PC-3 (cell line): ENCODE measurements around the gene CDCA4. TPM values are rescaled to one million over a fixed set of nuclear protein-coding genes. Genes with fewer than 3 reads are reported as not detected.

Source experiments
- ATAC-seq: fragments of 200-7000 bp; cut with Tn5 transposase; 2 replicates; pipeline ENCODE4 v1.9.1; 2020; ENCODE audit warnings: mild to moderate bottlenecking, moderate library complexity
- BruUV-seq: library from RNA; stranded (reverse); fragments of 400-500 nt; replicated peaks from 2 replicates; lab custom pipeline; 2021; lab: Mats Ljungman, UMichigan
- CTCF ChIA-PET: fragments of 300-600 bp; sonication (Branson Sonifier 250); formaldehyde crosslinking; loops from one replicate; lab custom pipeline; 2022; ENCODE audit warnings: antibody characterized with exemption; lab: Charles Lee
- POLR2A ChIA-PET: fragments of 300-600 bp; sonication (Branson Sonifier 250); formaldehyde crosslinking; loops from one replicate; lab custom pipeline; 2022; ENCODE audit warnings: antibody characterized with exemption; ENCODE audit not compliant: unreplicated experiment; lab: Charles Lee
- DNase-seq: peaks from one replicate; pipeline ENCODE4 v3.0.0-alpha.2; 2015
- H2AFZ ChIP-seq: fragments of 300-600 bp; sonication (generic); 2 replicates; pipeline ENCODE4 v1.6.0; 2016; ENCODE audit warnings: antibody characterized with exemption, low read length
- H3F3A ChIP-seq: fragments of 300-600 bp; sonication (generic); one replicate; pipeline ENCODE4 v1.6.0; 2017; ENCODE audit warnings: antibody characterized with exemption, low read length, control low read depth, mild to moderate bottlenecking; ENCODE audit not compliant: unreplicated experiment
- H3K27ac ChIP-seq: fragments of 300-600 bp; sonication (generic); 2 replicates; pipeline ENCODE4 v1.5.1; 2016; ENCODE audit warnings: mild to moderate bottlenecking, low read length
- H3K27me3 ChIP-seq: fragments of 300-600 bp; sonication (generic); 2 replicates; pipeline ENCODE4 v1.6.1; 2016; ENCODE audit warnings: low read length, mixed read lengths
- H3K36me3 ChIP-seq: fragments of 300-600 bp; sonication (generic); 2 replicates; pipeline ENCODE4 v1.6.1; 2016; ENCODE audit warnings: low read depth, mixed run types, low read length, mixed read lengths
- H3K4me1 ChIP-seq: fragments of 300-600 bp; sonication (generic); 2 replicates; pipeline ENCODE4 v1.5.1; 2016; ENCODE audit warnings: low read length; ENCODE audit not compliant: insufficient read depth
- H3K4me2 ChIP-seq: fragments of 300-600 bp; sonication (generic); 2 replicates; pipeline ENCODE4 v1.6.0; 2016; ENCODE audit warnings: low read length
- H3K4me3 ChIP-seq: fragments of 300-600 bp; sonication (generic); 2 replicates; pipeline ENCODE4 v1.5.1; 2016; ENCODE audit warnings: mild to moderate bottlenecking, low read length, mixed read lengths
- H3K79me2 ChIP-seq: fragments of 300-600 bp; sonication (generic); 2 replicates; pipeline ENCODE4 v1.6.1; 2017; ENCODE audit warnings: low read length, mixed read lengths
- H3K9ac ChIP-seq: fragments of 300-600 bp; sonication (generic); 2 replicates; pipeline ENCODE4 v1.6.0; 2016; ENCODE audit warnings: mild to moderate bottlenecking, low read length
- H3K9me2 ChIP-seq: fragments of 300-600 bp; sonication (generic); replicated peaks from 2 replicates; pipeline ENCODE4 v1.6.1; 2016; ENCODE audit warnings: mixed run types, low read length, mixed read lengths
- H3K9me3 ChIP-seq: fragments of 300-600 bp; sonication (generic); 2 replicates; pipeline ENCODE4 v1.6.1; 2016; ENCODE audit warnings: low read length, mixed read lengths
- H4K20me1 ChIP-seq: fragments of 300-600 bp; sonication (generic); 2 replicates; pipeline ENCODE4 v1.6.1; 2016; ENCODE audit warnings: low read length, mixed read lengths
- CTCF ChIP-seq: fragments of 300-600 bp; sonication (generic); conservative IDR thresholded peaks from 2 replicates; pipeline ENCODE4 v1.5.1; 2017; ENCODE audit warnings: antibody characterized with exemption, low read depth, mild to moderate bottlenecking, low read length
- EZH2 ChIP-seq: fragments of 300-600 bp; sonication (generic); IDR thresholded peaks from one replicate; pipeline ENCODE4 v1.6.1; 2017; ENCODE audit warnings: antibody characterized with exemption, mild to moderate bottlenecking, low read length; ENCODE audit not compliant: unreplicated experiment
- EZH2phosphoT487 ChIP-seq: fragments of 300-600 bp; sonication (generic); IDR thresholded peaks from 2 replicates; pipeline ENCODE4 v1.6.1; 2018; ENCODE audit warnings: mild to moderate bottlenecking, antibody characterized with exemption, low read length, borderline replicate concordance
- intact Hi-C: fragments of 100-400 bp; cut with micrococcal nuclease; formaldehyde crosslinking; loops from 2 replicates; pipeline ENCODE4 v1.9.0; 2023
- total RNA-seq: library from RNA; depleted of rRNA; stranded (reverse); fragments of >200 nt; gene quantifications from 2 replicates; pipeline ENCODE4 v1.2.3, GENCODE V29; 2014

Gene CDCA4
- total RNA-seq, 1 experiment from 2014 or later = 113 TPM

- Histone ChIP-seq H3K79me2 (peaks cover 17% of the 10 kb centered on the region), H3K9ac (peak overlapping the region; percentile 85), H3K4me2 (peak overlapping the region; percentile 71), H3K4me3 (peak overlapping the region; percentile 23; the same call in 1 of the 2 replicates), H3K9me3 (no peaks in the 10 kb centered on the region), H3K27ac (peak overlapping the region; percentile 98), H3K27me3 (no peaks in the 10 kb centered on the region), H2AFZ (no peak overlapping the region), H3K36me3 (no peaks in the 10 kb centered on the region), H3K4me1 (peaks cover 67% of the 10 kb centered on the region), H4K20me1 (no peaks in the 10 kb centered on the region), H3F3A (peaks cover 38% of the 10 kb centered on the region), H3K9me2 (no peaks in the 10 kb centered on the region)
- BruUV-seq = no TSS peak
- TF ChIP-seq EZH2phosphoT487 (no peak), EZH2 (no peak), CTCF (no peak)
- CTCF ChIA-PET = interaction anchor here (0.6 to 0.9 kb wide), 2 partner anchors 51 to 52 kb away, joined by 3 read pairs; no protein-coding TSS in a partner anchor
- DNase-seq = peak; percentile 94
- intact Hi-C loops = no loop called here
- ATAC-seq = peak; percentile 21
- POLR2A ChIA-PET = interaction anchor here (0.7 to 1.0 kb wide), 2 partner anchors 47 to 53 kb away, joined by 3 to 4 read pairs; no protein-coding TSS in a partner anchor
Observed at GRCh38 chr14:105026033-105026785, 5.3 kb upstream of the CDCA4 start.

- TSS peak; percentile 4 for BruUV-seq
- peaks cover 67% of the 10 kb centered on the region for H3K4me1 ChIP-seq
- H4K20me1 ChIP-seq = no peaks in the 10 kb centered on the region
- H3K4me2 ChIP-seq = peak overlapping the region; percentile 63
- H3K9me2 ChIP-seq = no peaks in the 10 kb centered on the region
- DNase-seq (peak; percentile 19), ATAC-seq (no peak)
- ChIA-PET CTCF (no interaction called here), POLR2A (interaction anchor here (0.5 to 1.2 kb wide), 2 partner anchors 40 to 53 kb away, joined by 6 to 8 read pairs; partner anchors contain the start of gene CLBA1)
- no peaks in the 10 kb centered on the region for H3K27me3 ChIP-seq
- H3K4me3 ChIP-seq = peak overlapping the region; percentile 23; the same call in 1 of the 2 replicates
- no peaks in the 10 kb centered on the region for H3K9me3 ChIP-seq
- no peak overlapping the region for H2AFZ ChIP-seq
- peaks cover 38% of the 10 kb centered on the region for H3F3A ChIP-seq
- no peak for TF ChIP-seq CTCF
- no peak for TF ChIP-seq EZH2
- TF ChIP-seq EZH2phosphoT487 = no peak
- H3K36me3 ChIP-seq = no peaks in the 10 kb centered on the region
- peak overlapping the region; percentile 98 for H3K27ac ChIP-seq
- intact Hi-C loops = no loop called here
- H3K79me2 ChIP-seq = peaks cover 21% of the 10 kb centered on the region
- H3K9ac ChIP-seq = peak overlapping the region; percentile 85
Observed at GRCh38 chr14:105025429-105025828, 4.5 kb upstream of the CDCA4 start.
